Mesothelial cell of epicardium (in vitro differentiated cells): ENCODE results near the gene IFI27. TPM values are rescaled to one million over a fixed set of nuclear protein-coding genes. Genes with fewer than 3 reads are reported as not detected.

Experiments
- DNase-seq, 2 experiments: peaks; one replicate each; pipeline ENCODE4 v3.0.0; 2021; ENCODE audit warnings: low spot score in 2 of 2; ENCODE audit not compliant: unreplicated experiment in 2 of 2
- H3K27ac Mint-ChIP-seq: 2 replicates; pipeline ENCODE4 v1.8.0; 2021; ENCODE audit warnings: mixed read lengths
- H3K27me3 Mint-ChIP-seq: 2 replicates; pipeline ENCODE4 v1.8.0; 2021; ENCODE audit warnings: low read depth, mixed read lengths
- H3K36me3 Mint-ChIP-seq: 2 replicates; pipeline ENCODE4 v1.8.0; 2021; ENCODE audit warnings: mixed read lengths
- H3K4me1 Mint-ChIP-seq: 2 replicates; pipeline ENCODE4 v1.8.0; 2021; ENCODE audit warnings: mixed read lengths
- H3K4me3 Mint-ChIP-seq: 2 replicates; pipeline ENCODE4 v1.8.0; 2021; ENCODE audit warnings: mild to moderate bottlenecking, moderate library complexity, mixed read lengths
- H3K9me3 Mint-ChIP-seq: 2 replicates; pipeline ENCODE4 v1.8.0; 2021; ENCODE audit warnings: mixed read lengths
- CTCF ChIP-seq: fragments of 200-600 bp; sonication (generic); IDR thresholded peaks from one replicate; pipeline ENCODE4 v1.5.0; 2021; ENCODE audit warnings: antibody characterized with exemption; ENCODE audit not compliant: unreplicated experiment
- total RNA-seq: library from RNA; stranded (reverse); gene quantifications from 3 replicates; pipeline ENCODE4 v1.2.1, GENCODE V29; 2021

The IFI27 gene
- total RNA-seq, 1 donor from 2014 or later, result 9.4 TPM

DNA sequence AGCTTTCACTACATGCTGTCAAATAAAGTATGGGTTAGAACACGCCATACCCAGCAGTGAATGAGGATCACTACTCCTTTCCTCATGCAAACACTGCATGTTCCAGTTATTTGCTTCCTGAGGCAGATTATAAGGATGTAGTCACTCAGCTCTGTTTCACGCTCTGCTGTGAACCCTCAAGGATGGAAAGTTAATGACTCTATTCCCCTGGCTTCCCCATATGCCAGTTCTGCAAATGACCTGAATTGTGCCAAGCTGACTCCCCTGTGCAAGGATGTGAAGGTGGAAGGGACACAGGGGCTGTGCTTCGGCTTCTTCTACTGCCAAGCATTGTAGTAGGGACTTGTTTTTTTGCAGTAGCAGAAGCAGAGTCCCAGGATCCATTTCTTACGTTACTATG lies 22.6 kb upstream of the IFI27 start:
- Mint-ChIP-seq H3K27me3 (no peaks in the 10 kb centered on the region), H3K36me3 (peaks cover 3% of the 10 kb centered on the region), H3K9me3 (peaks cover 5% of the 10 kb centered on the region), H3K4me3 (no peak overlapping the region), H3K27ac (no peak overlapping the region), H3K4me1 (peaks cover 6% of the 10 kb centered on the region)
- no peak for TF ChIP-seq CTCF
- DNase-seq, result no peak

DNA sequence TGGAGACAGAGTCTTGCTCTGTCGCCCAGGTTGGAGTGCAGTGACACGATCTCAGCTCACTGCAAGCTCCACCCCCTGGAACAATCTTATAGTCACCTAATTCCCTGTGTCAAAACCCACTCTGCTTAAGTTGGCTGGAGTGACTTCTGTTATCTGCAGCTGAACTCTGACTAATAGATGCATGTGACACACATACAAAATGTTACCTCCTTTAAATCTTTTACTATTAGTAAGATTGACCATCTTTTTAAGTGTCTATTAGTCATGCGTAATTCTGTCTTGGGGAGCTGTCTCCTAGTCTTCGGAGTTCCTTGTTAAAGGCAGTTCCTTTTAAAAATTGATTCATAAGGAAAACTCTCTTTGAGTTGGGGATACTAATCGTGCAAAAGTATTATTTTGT lies 22.0 kb upstream of the IFI27 start:
- DNase-seq, result no peak
- no peaks in the 10 kb centered on the region for H3K27me3 Mint-ChIP-seq
- H3K9me3 Mint-ChIP-seq, result peaks cover 5% of the 10 kb centered on the region
- H3K4me3 Mint-ChIP-seq, result no peak overlapping the region
- peaks cover 6% of the 10 kb centered on the region for H3K4me1 Mint-ChIP-seq
- H3K36me3 Mint-ChIP-seq, result peaks cover 2% of the 10 kb centered on the region
- no peak overlapping the region for H3K27ac Mint-ChIP-seq
- no peak for TF ChIP-seq CTCF

- Mint-ChIP-seq H3K27me3 (no peaks in the 10 kb centered on the region), H3K4me1 (peaks cover 4% of the 10 kb centered on the region), H3K36me3 (peaks cover 2% of the 10 kb centered on the region), H3K27ac (no peak overlapping the region), H3K4me3 (no peak overlapping the region), H3K9me3 (peaks cover 5% of the 10 kb centered on the region)
- no peak for TF ChIP-seq CTCF
- no peak for DNase-seq
Measured at GRCh38 chr14:94089479-94089878, 21.1 kb upstream of the IFI27 start.

- H3K4me3 Mint-ChIP-seq, result no peak overlapping the region
- no peak for TF ChIP-seq CTCF
- H3K27ac Mint-ChIP-seq, result no peak overlapping the region
- H3K27me3 Mint-ChIP-seq, result no peaks in the 10 kb centered on the region
- no peak for DNase-seq
- H3K36me3 Mint-ChIP-seq, result peaks cover 6% of the 10 kb centered on the region
- H3K9me3 Mint-ChIP-seq, result no peaks in the 10 kb centered on the region
- H3K4me1 Mint-ChIP-seq, result no peaks in the 10 kb centered on the region
Measured at GRCh38 chr14:94093418-94093817, 17.1 kb upstream of the IFI27 start.

GRCh38 chr14:94097091-94097490 lies 13.4 kb upstream of the IFI27 start:
- no peak for TF ChIP-seq CTCF
- no peak for DNase-seq

More at GRCh38 chr14:94097091-94097490, 13.4 kb upstream of the IFI27 start:
- no peaks in the 10 kb centered on the region for H3K4me1 Mint-ChIP-seq
- H3K27me3 Mint-ChIP-seq, result no peaks in the 10 kb centered on the region
- H3K27ac Mint-ChIP-seq, result no peak overlapping the region
- no peak overlapping the region for H3K4me3 Mint-ChIP-seq
- H3K9me3 Mint-ChIP-seq, result no peaks in the 10 kb centered on the region
- peaks cover 8% of the 10 kb centered on the region for H3K36me3 Mint-ChIP-seq
